NCI-H2107 treated with DMSO at 0.1 percent for 48 hours (cell line): ENCODE data around the gene AARSD1.
A peak's percentile ranks its signal among the peaks of the same experiment; 100 is the strongest.
"Not testable (repeated sequence)": the region's sequence is repeated elsewhere in the genome, so short reads cannot be mapped to it uniquely, and the experiment has no call there.

Source experiments
- DNase-seq: peaks from one replicate; lab custom pipeline; 2025; ENCODE audit not compliant: unreplicated experiment; lab: John Stamatoyannopoulos, UW

AARSD1 gene

GRCh38 chr17:42980766-42981397 lies 16.6 kb upstream of the AARSD1 start:
- DNase-seq, result peak; percentile 38

- peak; percentile 73 for DNase-seq
These were observed 16.1 kb upstream of the AARSD1 start, which contains the start of gene RUNDC1 for GRCh38 chr17:42980274-42980765. Gene RUNDC1, plus strand, starts transcription at chr17:42980565. Its CDS starts 12 bp downstream, at chr17:42980577.

GRCh38 chr17:42979511-42980273 lies 15.4 kb upstream of the AARSD1 start, which contains the start of gene PTGES3L:
Gene PTGES3L, minus strand, starts transcription at chr17:42980080. Its CDS starts 27 bp downstream, at chr17:42980053.
- peak; percentile 66 for DNase-seq

- not testable (repeated sequence) for DNase-seq
These were observed 11.4 kb upstream of the AARSD1 start for GRCh38 chr17:42975701-42976100.

- DNase-seq, result no peak
These were observed 11.0 kb upstream of the AARSD1 start for GRCh38 chr17:42975265-42975664.

- not testable (repeated sequence) for DNase-seq
These were observed 9.1 kb upstream of the AARSD1 start for GRCh38 chr17:42973323-42973722.

GRCh38 chr17:42971589-42971988 lies 7.3 kb upstream of the AARSD1 start:
- no peak for DNase-seq

- DNase-seq, result no peak
These were observed 4.8 kb upstream of the AARSD1 start for GRCh38 chr17:42969001-42969581.

- DNase-seq, result no peak
These were observed 3.7 kb upstream of the AARSD1 start for GRCh38 chr17:42967925-42968324.

- no peak for DNase-seq
These were observed 10.6 kb downstream of the AARSD1 start for GRCh38 chr17:42953669-42954068.

- DNase-seq, result no peak
These were observed 14.0 kb downstream of the AARSD1 start for GRCh38 chr17:42950044-42950783.

GRCh38 chr17:42946812-42947211 lies 17.4 kb downstream of the AARSD1 start:
- no peak for DNase-seq

- DNase-seq, result no peak
These were observed 20.0 kb downstream of the AARSD1 start for GRCh38 chr17:42944211-42944610.

- peak; percentile 46 for DNase-seq
These were observed 26.3 kb downstream of the AARSD1 start for GRCh38 chr17:42937712-42938596.

- DNase-seq, result no peak
These were observed 34.8 kb downstream of the AARSD1 start for GRCh38 chr17:42929497-42929844.

- DNase-seq, result peak; percentile 33
These were observed 35.3 kb downstream of the AARSD1 start for GRCh38 chr17:42928714-42929496.

- no peak for DNase-seq
These were observed 39.4 kb downstream of the AARSD1 start for GRCh38 chr17:42924891-42925290.

- not testable (repeated sequence) for DNase-seq
These were observed 40.8 kb downstream of the AARSD1 start for GRCh38 chr17:42923472-42923871.

GRCh38 chr17:42922294-42922693 lies 42.0 kb downstream of the AARSD1 start:
- DNase-seq, result no peak
